SU-DHL-6 (cell line): ENCODE data around the gene NHS.

Experiments
- EZH2phosphoT487 ChIP-seq: fragments of 200-600 bp; sonication (generic), shearing (Covaris generic); conservative IDR thresholded peaks from 2 replicates; pipeline ENCODE4 v1.6.1; 2018; ENCODE audit warnings: mild to moderate bottlenecking, antibody characterized with exemption, low read length, moderate library complexity, mixed read lengths
- TF ChIP-seq, protein P1 (sequence below): fragments of 200-600 bp; sonication (generic); IDR thresholded peaks from one replicate; pipeline ENCODE4 v1.5.1; 2017; ENCODE audit warnings: antibody characterized with exemption, mild to moderate bottlenecking, low read length, moderate library complexity; ENCODE audit not compliant: insufficient read depth, poor library complexity, severe bottlenecking

DNA sequence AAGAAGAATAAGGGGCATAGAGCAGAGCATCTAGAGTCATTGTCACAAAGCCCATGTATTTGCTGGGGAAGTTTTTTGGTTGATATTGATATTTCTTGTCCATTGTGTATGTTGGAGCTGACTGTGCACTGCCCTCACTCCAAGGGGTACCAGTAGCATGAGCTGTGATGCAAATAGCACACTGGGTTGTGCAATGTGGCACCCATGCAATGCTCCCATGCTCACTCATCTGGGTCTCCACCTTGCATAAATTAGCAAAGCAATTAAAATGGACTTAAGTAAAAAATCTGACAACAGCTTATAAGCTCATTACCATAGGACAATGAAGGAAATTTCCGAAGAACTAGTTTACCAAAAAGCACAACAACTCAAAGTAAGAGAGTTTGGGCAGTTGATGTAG is 87.9 kb downstream of the NHS start:
- TF ChIP-seq, protein P1, sequence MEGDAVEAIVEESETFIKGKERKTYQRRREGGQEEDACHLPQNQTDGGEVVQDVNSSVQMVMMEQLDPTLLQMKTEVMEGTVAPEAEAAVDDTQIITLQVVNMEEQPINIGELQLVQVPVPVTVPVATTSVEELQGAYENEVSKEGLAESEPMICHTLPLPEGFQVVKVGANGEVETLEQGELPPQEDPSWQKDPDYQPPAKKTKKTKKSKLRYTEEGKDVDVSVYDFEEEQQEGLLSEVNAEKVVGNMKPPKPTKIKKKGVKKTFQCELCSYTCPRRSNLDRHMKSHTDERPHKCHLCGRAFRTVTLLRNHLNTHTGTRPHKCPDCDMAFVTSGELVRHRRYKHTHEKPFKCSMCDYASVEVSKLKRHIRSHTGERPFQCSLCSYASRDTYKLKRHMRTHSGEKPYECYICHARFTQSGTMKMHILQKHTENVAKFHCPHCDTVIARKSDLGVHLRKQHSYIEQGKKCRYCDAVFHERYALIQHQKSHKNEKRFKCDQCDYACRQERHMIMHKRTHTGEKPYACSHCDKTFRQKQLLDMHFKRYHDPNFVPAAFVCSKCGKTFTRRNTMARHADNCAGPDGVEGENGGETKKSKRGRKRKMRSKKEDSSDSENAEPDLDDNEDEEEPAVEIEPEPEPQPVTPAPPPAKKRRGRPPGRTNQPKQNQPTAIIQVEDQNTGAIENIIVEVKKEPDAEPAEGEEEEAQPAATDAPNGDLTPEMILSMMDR, result no peak
- no peak for TF ChIP-seq EZH2phosphoT487
